Mammary epithelial cell (primary cell): Measurements from ENCODE around the gene NCKAP1.

Experiments
- EZH2 ChIP-seq: IDR thresholded peaks from 2 replicates; pipeline ENCODE4 v1.6.1; 2012; ENCODE audit warnings: low read length, inconsistent platforms, borderline replicate concordance
- TF ChIP-seq, protein P1 (sequence below), 2 donors: IDR thresholded peaks in 1 of 2; conservative IDR thresholded peaks in 1 of 2; 2 replicates each; pipeline ENCODE4 v1.5.1; 2011 to 2012; ENCODE audit warnings: inconsistent platforms in 2 of 2, low read length in 2 of 2, mild to moderate bottlenecking in 2 of 2, control low read depth in 1 of 2, low read depth in 1 of 2; ENCODE audit not compliant: insufficient read depth in 1 of 2; ENCODE audit errors: extremely low read depth in 1 of 2

DNA sequence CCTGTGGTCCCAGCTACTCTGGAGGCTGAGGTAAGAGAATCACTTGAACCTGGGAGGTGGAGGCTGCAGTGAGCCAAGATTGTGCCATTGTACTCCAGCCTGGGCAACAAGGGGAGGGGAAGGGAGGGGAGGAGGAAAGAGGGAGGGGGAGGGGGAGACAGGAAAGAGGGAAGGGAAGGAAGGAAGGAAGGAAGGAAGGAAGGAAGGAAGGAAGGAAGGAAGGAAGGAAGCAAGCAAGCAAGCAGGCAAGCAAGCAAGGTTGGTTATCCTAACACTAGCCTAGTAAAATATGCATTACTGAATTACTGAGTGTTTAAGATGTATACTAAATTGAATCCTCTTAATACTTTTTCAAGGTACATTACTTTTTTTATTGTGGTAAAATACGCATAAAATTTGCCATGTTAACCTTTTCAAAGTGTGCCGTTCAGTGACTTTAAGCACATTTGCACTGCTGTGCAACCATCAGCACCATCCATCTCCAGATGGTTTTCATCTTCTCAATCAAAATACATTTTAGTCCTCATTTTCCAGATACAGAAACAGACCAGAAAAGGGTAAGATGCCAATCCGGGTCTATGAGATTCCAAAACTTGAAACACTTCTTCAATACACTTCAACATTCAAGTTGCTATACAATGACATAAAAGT is 28.9 kb downstream of the NCKAP1 start:
- TF ChIP-seq EZH2 = no peak
- TF ChIP-seq, protein P1, sequence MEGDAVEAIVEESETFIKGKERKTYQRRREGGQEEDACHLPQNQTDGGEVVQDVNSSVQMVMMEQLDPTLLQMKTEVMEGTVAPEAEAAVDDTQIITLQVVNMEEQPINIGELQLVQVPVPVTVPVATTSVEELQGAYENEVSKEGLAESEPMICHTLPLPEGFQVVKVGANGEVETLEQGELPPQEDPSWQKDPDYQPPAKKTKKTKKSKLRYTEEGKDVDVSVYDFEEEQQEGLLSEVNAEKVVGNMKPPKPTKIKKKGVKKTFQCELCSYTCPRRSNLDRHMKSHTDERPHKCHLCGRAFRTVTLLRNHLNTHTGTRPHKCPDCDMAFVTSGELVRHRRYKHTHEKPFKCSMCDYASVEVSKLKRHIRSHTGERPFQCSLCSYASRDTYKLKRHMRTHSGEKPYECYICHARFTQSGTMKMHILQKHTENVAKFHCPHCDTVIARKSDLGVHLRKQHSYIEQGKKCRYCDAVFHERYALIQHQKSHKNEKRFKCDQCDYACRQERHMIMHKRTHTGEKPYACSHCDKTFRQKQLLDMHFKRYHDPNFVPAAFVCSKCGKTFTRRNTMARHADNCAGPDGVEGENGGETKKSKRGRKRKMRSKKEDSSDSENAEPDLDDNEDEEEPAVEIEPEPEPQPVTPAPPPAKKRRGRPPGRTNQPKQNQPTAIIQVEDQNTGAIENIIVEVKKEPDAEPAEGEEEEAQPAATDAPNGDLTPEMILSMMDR (conservative IDR thresholded peaks at IDR 0.05 in 1 of 2, IDR thresholded peaks at IDR 0.05 in 1 of 2; ENCODE audit: extremely low read depth in 1 of 2, insufficient read depth in 1 of 2, low read depth in 1 of 2, low read length in 2 of 2) = no peak
